AG04450 (cell line): ENCODE results near the gene NAE1. TPM values are rescaled to one million over a fixed set of nuclear protein-coding genes. Genes with fewer than 3 reads are reported as not detected.
"Not testable (repeated sequence)": the region's sequence is repeated elsewhere in the genome, so short reads cannot be mapped to it uniquely, and the experiment has no call there.

Experiments used
- CTCF ChIA-PET: fragments of 300-600, 350-600 bp; formaldehyde crosslinking; extraction: SDS; loops from one replicate; lab custom pipeline; 2022; ENCODE audit warnings: antibody characterized with exemption, inconsistent platforms; lab: Charles Lee
- POLR2A ChIA-PET: fragments of 350-600 bp; formaldehyde crosslinking; extraction: SDS; loops from one replicate; lab custom pipeline; 2021; ENCODE audit warnings: antibody characterized with exemption, inconsistent platforms; lab: Yijun Ruan, JAX
- DNase-seq: peaks from one replicate; pipeline ENCODE4 v3.0.0-alpha.2; 2011; ENCODE audit warnings: low read depth, low spot score
- H3K27ac ChIP-seq: one replicate; pipeline ENCODE4 v1.5.1; 2012; ENCODE audit warnings: low read depth, low read length, control low read depth
- H3K27me3 ChIP-seq: one replicate; pipeline ENCODE4 v1.6.0; 2012; ENCODE audit warnings: low read length; ENCODE audit not compliant: control insufficient read depth, insufficient read depth
- H3K4me3 ChIP-seq: 2 replicates; pipeline ENCODE4 v1.5.1; 2011; ENCODE audit warnings: mild to moderate bottlenecking, low read depth, low read length, control low read depth
- H3K9me3 ChIP-seq: 2 replicates; pipeline ENCODE4 v1.5.1; 2012; ENCODE audit warnings: low read length; ENCODE audit not compliant: control insufficient read depth, insufficient read depth
- CTCF ChIP-seq: IDR thresholded peaks from 2 replicates; pipeline ENCODE4 v1.5.1; 2011; ENCODE audit warnings: low read depth, low read length, control low read depth, inconsistent platforms
- polyA plus RNA-seq: library from polyadenylated mRNA; depleted of rRNA; stranded (reverse); fragments of >200 nt; gene quantifications from 2 replicates; pipeline ENCODE4 v1.2.3, GENCODE V29; 2011

The NAE1 gene
- polyA plus RNA-seq, 1 experiment: 49.8 TPM

GRCh38 chr16:66800856-66801255 lies 29.9 kb downstream of the NAE1 start:
- peaks cover 9% of the 10 kb centered on the region; the same call in 1 of the 2 replicates for H3K9me3 ChIP-seq
- no peak overlapping the region for H3K27ac ChIP-seq
- no peak overlapping the region for H3K4me3 ChIP-seq
- TF ChIP-seq CTCF: no peak
- ChIA-PET POLR2A (no interaction called here), CTCF (interaction anchor here (1.0 kb wide), 1 partner anchor 49 kb away, joined by 3 read pairs; the partner anchor contains the start of gene DYNC1LI2)
- DNase-seq: no peak
- no peaks in the 10 kb centered on the region for H3K27me3 ChIP-seq

GRCh38 chr16:66798161-66798560 lies 32.6 kb downstream of the NAE1 start:
- Histone ChIP-seq H3K4me3 (no peak overlapping the region), H3K9me3 (peaks cover 9% of the 10 kb centered on the region; the same call in 1 of the 2 replicates), H3K27me3 (no peaks in the 10 kb centered on the region), H3K27ac (no peak overlapping the region)
- no peak for TF ChIP-seq CTCF
- DNase-seq: no peak
- ChIA-PET POLR2A (no interaction called here), CTCF (interaction anchor here (0.8 kb wide), 1 partner anchor 148 kb away, joined by 3 read pairs; no protein-coding TSS in a partner anchor)

- POLR2A ChIA-PET, H3K27ac ChIP-seq, DNase-seq, H3K9me3 ChIP-seq, H3K27me3 ChIP-seq, H3K4me3 ChIP-seq: not testable (repeated sequence)
- CTCF ChIA-PET: interaction anchor here (1.4 kb wide), 1 partner anchor 37 kb away, joined by 7 read pairs; the partner anchor contains the start of gene NAE1
Measured at GRCh38 chr16:66793984-66794383, 36.8 kb downstream of the NAE1 start.

GRCh38 chr16:66790130-66790733 lies 40.5 kb downstream of the NAE1 start:
- DNase-seq: no peak
- no peak overlapping the region for H3K27ac ChIP-seq
- peaks cover 7% of the 10 kb centered on the region for H3K27me3 ChIP-seq
- no peak for TF ChIP-seq CTCF
- ChIA-PET CTCF (interaction anchor here (1.3 kb wide), 1 partner anchor 40 kb away, joined by 6 read pairs; the partner anchor contains the start of gene NAE1), POLR2A (no interaction called here)
- H3K9me3 ChIP-seq: no peaks in the 10 kb centered on the region
- H3K4me3 ChIP-seq: no peak overlapping the region

GRCh38 chr16:66787427-66787826 lies 43.3 kb downstream of the NAE1 start:
- H3K9me3 ChIP-seq: no peaks in the 10 kb centered on the region
- no peak for TF ChIP-seq CTCF
- CTCF ChIA-PET: no interaction called here
- POLR2A ChIA-PET: no interaction called here
- no peak for DNase-seq
- H3K27me3 ChIP-seq: peaks cover 7% of the 10 kb centered on the region
- H3K27ac ChIP-seq: no peak overlapping the region
- H3K4me3 ChIP-seq: no peak overlapping the region
